Esophagus muscularis mucosa (tissue), 4 donors: ENCODE measurements around the gene TACC2. TPM values are rescaled to one million over a fixed set of nuclear protein-coding genes. Genes with fewer than 3 reads are reported as not detected.

Source experiments
- DNase-seq: peaks from one replicate; pipeline ENCODE4 v3.0.0-alpha.2; 2017; ENCODE audit errors: extremely low spot score
- H3K27ac ChIP-seq, 4 donors: fragments of 200-600 bp; sonication (generic); replicated peaks in 1 of 4; 1 replicate in 3 of 4; 2 replicates in 1 of 4; pipeline ENCODE4 v1.5.1; 2016 to 2019; ENCODE audit warnings: mild to moderate bottlenecking in 1 of 4
- H3K27me3 ChIP-seq, 4 donors: fragments of 200-600 bp; sonication (generic); one replicate each; pipeline versions ENCODE4 v1.5.1 to v1.6.0; 2016 to 2019
- H3K36me3 ChIP-seq, 4 donors: fragments of 200-600 bp; sonication (generic); one replicate each; pipeline ENCODE4 v1.5.1; 2016 to 2019
- H3K4me1 ChIP-seq, 4 donors: fragments of 200-600 bp; sonication (generic); one replicate each; pipeline ENCODE4 v1.5.1; 2016 to 2019
- H3K4me3 ChIP-seq, 4 donors: fragments of 200-600 bp; sonication (generic); 1 replicate in 2 of 4; 2 replicates in 2 of 4; pipeline ENCODE4 v1.5.1; 2016 to 2019; ENCODE audit warnings: mild to moderate bottlenecking in 4 of 4, moderate library complexity in 1 of 4
- H3K9me3 ChIP-seq, 4 donors: fragments of 200-600 bp; sonication (generic); 1 replicate in 3 of 4; 2 replicates in 1 of 4; pipeline ENCODE4 v1.5.1; 2016 to 2019
- EP300 ChIP-seq: sonication (generic); formaldehyde crosslinking; IDR thresholded peaks from one replicate; pipeline ENCODE4 v1.6.1; 2017; ENCODE audit warnings: antibody characterized with exemption
- POLR2A ChIP-seq: fragments of 450-650 bp; IDR thresholded peaks from one replicate; pipeline ENCODE4 v1.6.1; 2017; ENCODE audit warnings: antibody characterized with exemption, moderate library complexity, mild to moderate bottlenecking, low read depth
- POLR2AphosphoS5 ChIP-seq, 2 donors: sonication (generic); formaldehyde crosslinking; IDR thresholded peaks; one replicate each; pipeline ENCODE4 v1.6.1; 2017; ENCODE audit warnings: antibody characterized with exemption in 2 of 2
- WGBS: methylation state at CpG from one replicate; pipeline ENCODE4 v1.1.5; 2018; 5-methylcytosine and 5-hydroxymethylcytosine counted together
- intact Hi-C: fragments of 100-400 bp; cut with DNase I; formaldehyde crosslinking; loops from one replicate; pipeline ENCODE4 v1.15.1; 2023
- total RNA-seq, 4 donors: library from RNA; depleted of rRNA; stranded (reverse); fragments of >200 nt; gene quantifications; one replicate each; pipeline versions ENCODE4 v1.1.0 to v1.2.1, GENCODE V29; 2016
- TF ChIP-seq, protein P1 (sequence below), 3 experiments: fragments of 200-600 bp in 2 of 3; fragments of 450-650 bp in 1 of 3; sonication (generic) in 2 of 3; IDR thresholded peaks; one replicate each; pipeline ENCODE4 v1.5.1; 2017 to 2019; ENCODE audit warnings: antibody characterized with exemption in 3 of 3, mild to moderate bottlenecking in 2 of 3, moderate library complexity in 1 of 3

Gene TACC2
- total RNA-seq, 4 donors from 2014 or later, result 53.7 to 99.4 (median 75.6) TPM

DNA sequence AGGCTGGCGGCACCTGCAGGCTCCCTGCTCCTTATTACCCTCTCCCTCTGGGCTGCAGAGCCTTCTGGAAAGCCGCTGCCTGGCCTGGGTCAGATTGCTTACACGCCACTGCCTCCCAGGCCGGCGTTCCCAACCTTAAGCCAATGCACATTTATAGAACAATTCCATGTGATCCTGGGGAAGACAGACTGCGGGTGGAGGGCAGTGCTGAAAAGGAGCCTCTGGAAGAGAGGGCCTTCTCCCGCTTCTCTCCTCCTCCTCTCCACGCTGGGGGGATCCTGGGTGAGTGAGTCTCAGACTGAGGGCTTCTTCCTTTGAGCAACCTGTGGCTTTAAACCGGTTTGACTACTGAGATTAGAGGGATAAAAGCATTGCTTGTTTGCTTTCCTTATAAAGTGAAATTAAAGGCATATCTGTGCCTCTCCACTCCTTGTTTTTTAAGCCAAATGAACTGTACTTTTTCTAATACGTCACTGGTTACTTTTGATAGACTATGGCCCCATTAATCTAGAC, 5.5 kb downstream of the TACC2 start:
- intact Hi-C loops, result no loop called here
- TF ChIP-seq, protein P1, sequence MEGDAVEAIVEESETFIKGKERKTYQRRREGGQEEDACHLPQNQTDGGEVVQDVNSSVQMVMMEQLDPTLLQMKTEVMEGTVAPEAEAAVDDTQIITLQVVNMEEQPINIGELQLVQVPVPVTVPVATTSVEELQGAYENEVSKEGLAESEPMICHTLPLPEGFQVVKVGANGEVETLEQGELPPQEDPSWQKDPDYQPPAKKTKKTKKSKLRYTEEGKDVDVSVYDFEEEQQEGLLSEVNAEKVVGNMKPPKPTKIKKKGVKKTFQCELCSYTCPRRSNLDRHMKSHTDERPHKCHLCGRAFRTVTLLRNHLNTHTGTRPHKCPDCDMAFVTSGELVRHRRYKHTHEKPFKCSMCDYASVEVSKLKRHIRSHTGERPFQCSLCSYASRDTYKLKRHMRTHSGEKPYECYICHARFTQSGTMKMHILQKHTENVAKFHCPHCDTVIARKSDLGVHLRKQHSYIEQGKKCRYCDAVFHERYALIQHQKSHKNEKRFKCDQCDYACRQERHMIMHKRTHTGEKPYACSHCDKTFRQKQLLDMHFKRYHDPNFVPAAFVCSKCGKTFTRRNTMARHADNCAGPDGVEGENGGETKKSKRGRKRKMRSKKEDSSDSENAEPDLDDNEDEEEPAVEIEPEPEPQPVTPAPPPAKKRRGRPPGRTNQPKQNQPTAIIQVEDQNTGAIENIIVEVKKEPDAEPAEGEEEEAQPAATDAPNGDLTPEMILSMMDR (IDR thresholded peaks at IDR 0.05), result peak in 1 of 3 experiments; percentile 15
- TF ChIP-seq POLR2A, result peak; percentile 47
- TF ChIP-seq POLR2AphosphoS5 (IDR thresholded peaks at IDR 0.05), result peak; percentile 64 to 89
- no peak for TF ChIP-seq EP300
- WGBS, result 37% methylated on average over 10 of the region's 10 CpGs
- H3K27ac ChIP-seq, result peak overlapping the region; percentile 82 to 89 (median 84)
- DNase-seq, result no peak
- peak overlapping the region; percentile 28 to 39 (median 34) for H3K4me3 ChIP-seq
- H3K36me3 ChIP-seq, result no peaks in the 10 kb centered on the region
- peaks cover 3 to 69% (median 49%) of the 10 kb centered on the region in 4 donors for H3K4me1 ChIP-seq
- no peaks in the 10 kb centered on the region for H3K27me3 ChIP-seq
- no peaks in the 10 kb centered on the region for H3K9me3 ChIP-seq

DNA sequence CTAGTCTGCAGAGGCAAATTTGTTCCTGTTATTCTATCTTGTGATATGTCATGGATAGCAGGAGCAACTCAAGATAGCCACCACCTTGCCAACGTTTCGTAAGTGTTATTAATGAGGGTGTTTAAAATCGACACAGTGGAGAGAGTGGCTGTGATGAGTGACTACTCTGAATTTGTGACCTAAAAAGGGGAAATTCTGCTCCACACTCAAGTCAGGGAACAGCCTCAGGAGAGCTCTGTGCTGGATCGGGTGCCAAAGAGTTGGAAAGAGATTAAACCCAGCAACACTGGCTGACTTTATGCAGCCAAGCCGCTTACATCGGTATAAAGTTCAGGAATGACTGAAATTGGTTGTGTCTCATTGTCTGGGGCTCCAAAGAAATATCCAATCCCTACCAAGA, 9.5 kb downstream of the TACC2 start:
- Histone ChIP-seq H3K36me3 (peaks cover 0 to 6% (median 3%) of the 10 kb centered on the region in 4 donors), H3K27ac (peak overlapping the region; percentile 28 to 89 (median 67)), H3K9me3 (peaks cover 0 to 20% (median 13%) of the 10 kb centered on the region in 4 donors), H3K27me3 (no peaks in the 10 kb centered on the region), H3K4me3 (no peak overlapping the region), H3K4me1 (peaks cover 0 to 60% (median 37%) of the 10 kb centered on the region in 4 donors)
- intact Hi-C loops, result no loop called here
- WGBS, result 77% methylated on average over 6 of the region's 6 CpGs
- no peak for TF ChIP-seq EP300
- no peak for TF ChIP-seq POLR2A
- TF ChIP-seq, protein P1 (IDR thresholded peaks at IDR 0.05), result no peak
- TF ChIP-seq POLR2AphosphoS5 (IDR thresholded peaks at IDR 0.05), result no peak
- no peak for DNase-seq

DNA sequence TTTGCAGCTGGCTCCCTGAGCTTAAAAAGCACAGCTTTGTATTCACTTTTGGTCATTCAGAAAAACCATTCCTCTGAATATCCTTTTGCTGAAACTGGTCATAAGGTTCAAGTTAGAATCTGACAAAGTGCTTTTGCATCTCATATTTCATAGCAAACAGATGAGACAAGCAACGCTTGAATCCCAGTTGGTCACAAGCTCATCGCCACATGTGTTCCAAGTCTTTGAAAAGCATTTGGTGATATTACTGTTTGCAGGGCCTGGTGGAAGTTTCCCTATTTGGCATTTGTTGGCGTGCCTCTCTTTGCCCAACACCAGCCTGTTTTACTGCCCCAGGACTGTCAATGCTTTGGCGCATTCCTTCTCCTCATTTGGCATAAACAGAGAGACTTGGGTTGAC, 10.3 kb downstream of the TACC2 start:
- TF ChIP-seq, protein P1 (IDR thresholded peaks at IDR 0.05), result no peak
- TF ChIP-seq EP300 (no peak), POLR2A (no peak), POLR2AphosphoS5 (IDR thresholded peaks at IDR 0.05) (no peak)
- 95% methylated on average over 4 of the region's 4 CpGs for WGBS
- DNase-seq, result no peak
- H3K9me3 ChIP-seq, result peaks cover 0 to 20% (median 13%) of the 10 kb centered on the region in 4 donors
- no peak overlapping the region for H3K4me3 ChIP-seq
- H3K36me3 ChIP-seq, result peaks cover 0 to 6% (median 3%) of the 10 kb centered on the region in 4 donors
- intact Hi-C loops, result no loop called here
- peaks cover 0 to 52% (median 29%) of the 10 kb centered on the region in 4 donors for H3K4me1 ChIP-seq
- H3K27ac ChIP-seq, result peak overlapping the region in 2 of 4 donors; percentile 82 to 89
- H3K27me3 ChIP-seq, result no peaks in the 10 kb centered on the region

DNA sequence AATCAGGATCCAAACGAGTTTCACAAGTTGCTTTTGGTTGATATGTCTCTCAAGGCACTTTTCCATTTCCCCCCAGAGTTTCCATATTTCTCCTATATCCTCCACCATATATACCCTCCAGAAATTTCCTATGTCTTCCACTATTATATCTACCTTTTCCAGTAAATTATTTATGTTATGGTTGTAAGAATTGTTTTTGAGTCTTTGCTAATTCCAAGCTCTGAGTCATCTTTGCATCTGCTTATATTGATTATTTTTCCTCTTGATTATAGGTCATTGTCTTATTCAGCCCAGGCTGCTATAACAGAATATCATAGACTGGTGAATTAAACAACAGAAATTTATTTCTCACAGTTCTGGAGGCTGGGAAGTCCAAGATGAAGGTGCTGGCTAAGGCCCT, 12.7 kb downstream of the TACC2 start:
- H3K9me3 ChIP-seq, result peaks cover 0 to 20% (median 13%) of the 10 kb centered on the region in 4 donors
- no peak for DNase-seq
- intact Hi-C loops, result loop anchor here (2.0 kb wide), 1 partner anchor 13 kb away; no protein-coding TSS in a partner anchor
- H3K27ac ChIP-seq, result no peak overlapping the region
- TF ChIP-seq, protein P1 (IDR thresholded peaks at IDR 0.05), result no peak
- TF ChIP-seq POLR2A (no peak), EP300 (no peak), POLR2AphosphoS5 (IDR thresholded peaks at IDR 0.05) (no peak)
- H3K36me3 ChIP-seq, result peaks cover 0 to 6% (median 3%) of the 10 kb centered on the region in 4 donors
- no peaks in the 10 kb centered on the region for H3K27me3 ChIP-seq
- WGBS, result 83% methylated on average over 1 of the region's 1 CpG
- H3K4me3 ChIP-seq, result no peak overlapping the region
- peaks cover 0 to 30% (median 6%) of the 10 kb centered on the region in 4 donors for H3K4me1 ChIP-seq
